Subcutaneous abdominal adipose tissue (tissue), 5 donors: ENCODE measurements around the gene PLD4.

Source experiments
- H3K27ac ChIP-seq: one replicate; pipeline ENCODE4 v1.7.0; 2013; ENCODE audit warnings: low read depth, mild to moderate bottlenecking, inconsistent platforms, low read length, moderate library complexity
- H3K27me3 ChIP-seq, 5 donors: one replicate each; pipeline ENCODE4 v1.7.0; 2013; ENCODE audit warnings: low read length in 5 of 5, inconsistent platforms in 1 of 5; ENCODE audit not compliant: control insufficient read depth in 5 of 5, insufficient read depth in 4 of 5
- H3K36me3 ChIP-seq, 5 donors: one replicate each; pipeline ENCODE4 v1.7.0; 2013; ENCODE audit warnings: low read length in 5 of 5; ENCODE audit not compliant: control insufficient read depth in 5 of 5, insufficient read depth in 5 of 5
- H3K4me1 ChIP-seq, 5 donors: one replicate each; pipeline ENCODE4 v1.7.0; 2013; ENCODE audit warnings: low read length in 5 of 5, mild to moderate bottlenecking in 3 of 5, moderate library complexity in 1 of 5; ENCODE audit not compliant: control insufficient read depth in 5 of 5, insufficient read depth in 5 of 5
- H3K4me3 ChIP-seq, 5 donors: one replicate each; pipeline ENCODE4 v1.7.0; 2013; ENCODE audit warnings: low read length in 5 of 5, low read depth in 1 of 5
- H3K9ac ChIP-seq, 5 donors: one replicate each; pipeline ENCODE4 v1.7.0; 2013; ENCODE audit warnings: low read length in 5 of 5, mild to moderate bottlenecking in 4 of 5, moderate library complexity in 3 of 5
- H3K9me3 ChIP-seq, 5 donors: one replicate each; pipeline ENCODE4 v1.7.0; 2013; ENCODE audit warnings: low read length in 5 of 5; ENCODE audit not compliant: control insufficient read depth in 5 of 5
- donor health status: healthy.
- donor health status: healthy.
- donor health status: healthy.
- donor health status: healthy.
- donor health status: healthy.

Gene PLD4, protein sequence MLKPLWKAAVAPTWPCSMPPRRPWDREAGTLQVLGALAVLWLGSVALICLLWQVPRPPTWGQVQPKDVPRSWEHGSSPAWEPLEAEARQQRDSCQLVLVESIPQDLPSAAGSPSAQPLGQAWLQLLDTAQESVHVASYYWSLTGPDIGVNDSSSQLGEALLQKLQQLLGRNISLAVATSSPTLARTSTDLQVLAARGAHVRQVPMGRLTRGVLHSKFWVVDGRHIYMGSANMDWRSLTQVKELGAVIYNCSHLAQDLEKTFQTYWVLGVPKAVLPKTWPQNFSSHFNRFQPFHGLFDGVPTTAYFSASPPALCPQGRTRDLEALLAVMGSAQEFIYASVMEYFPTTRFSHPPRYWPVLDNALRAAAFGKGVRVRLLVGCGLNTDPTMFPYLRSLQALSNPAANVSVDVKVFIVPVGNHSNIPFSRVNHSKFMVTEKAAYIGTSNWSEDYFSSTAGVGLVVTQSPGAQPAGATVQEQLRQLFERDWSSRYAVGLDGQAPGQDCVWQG

DNA sequence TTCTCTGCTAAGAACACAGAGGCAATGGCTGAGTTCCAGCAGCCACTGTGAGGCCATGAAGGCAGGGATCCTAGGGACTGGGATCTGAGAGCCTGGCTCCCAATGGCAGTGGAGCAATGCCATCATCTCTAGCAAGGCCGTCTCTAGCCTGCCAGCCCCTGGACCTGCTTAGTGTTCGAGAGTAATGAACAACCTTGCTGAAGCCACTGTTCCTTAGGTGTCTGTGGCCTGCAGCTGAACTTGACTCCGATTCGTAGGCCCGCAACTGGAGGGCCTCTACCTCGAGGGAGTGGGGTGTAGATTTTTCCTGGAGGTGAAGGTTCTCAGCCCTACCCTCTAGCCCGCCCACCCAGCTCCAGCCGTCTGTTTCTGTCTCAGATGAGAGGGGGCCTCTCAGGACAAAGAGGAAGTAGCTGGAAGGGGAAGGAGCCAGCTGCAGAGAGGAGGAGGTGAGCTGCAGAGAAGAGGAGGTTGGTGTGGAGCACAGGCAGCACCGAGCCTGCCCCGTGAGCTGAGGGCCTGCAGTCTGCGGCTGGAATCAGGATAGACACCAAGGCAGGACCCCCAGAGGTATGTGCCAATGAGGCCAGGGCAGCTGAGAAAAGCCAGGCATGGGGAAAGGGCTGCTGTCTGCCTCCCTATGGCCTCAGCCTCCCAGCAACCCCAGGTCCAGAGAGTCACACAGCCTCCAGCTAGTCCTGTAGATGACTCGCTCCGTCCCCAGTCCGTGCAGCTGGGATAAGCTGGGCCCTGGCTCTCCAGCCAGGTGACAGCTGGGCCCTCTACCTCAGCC lies at the start of gene PLD4:
Gene PLD4, plus strand, starts transcription at position 459 of the 793 bp plus-strand sequence. CDS start 2,262 bp downstream, outside the sequence.
- H3K36me3 ChIP-seq, result no peaks in the 10 kb centered on the region
- H3K9ac ChIP-seq, result no peak within 1 kb of the TSS
- H3K27me3 ChIP-seq, result peaks cover 11 to 26% (median 11%) of the 10 kb centered on the region in 5 donors
- H3K9me3 ChIP-seq, result peaks cover 0 to 10% (median 8%) of the 10 kb centered on the region in 5 donors
- peaks cover 0 to 28% (median 19%) of the 10 kb centered on the region in 5 donors for H3K4me1 ChIP-seq
- H3K27ac ChIP-seq, result no peak within 1 kb of the TSS
- peak within 1 kb of the TSS in 1 of 5 donors; percentile 37 for H3K4me3 ChIP-seq

DNA sequence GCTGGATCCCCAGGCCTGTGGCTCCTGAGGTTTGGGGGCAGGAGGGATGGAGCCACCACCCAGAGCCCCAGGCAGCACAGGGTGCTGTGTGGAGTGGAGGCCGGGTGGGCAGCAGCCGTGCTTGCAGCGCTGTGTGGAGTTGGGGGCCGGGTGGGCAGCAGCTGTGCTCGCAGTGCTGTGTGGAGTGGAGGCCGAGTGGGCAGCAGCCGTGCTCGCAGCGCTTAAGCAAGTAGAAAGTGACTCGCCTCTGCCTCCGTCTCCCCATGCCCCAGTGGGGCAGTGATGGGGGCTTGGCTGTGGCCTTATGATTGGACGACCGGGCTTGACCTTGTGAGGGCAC lies 49.3 kb upstream of the PLD4 start:
- Histone ChIP-seq H3K27me3 (no peaks in the 10 kb centered on the region), H3K4me3 (no peak overlapping the region), H3K27ac (no peak overlapping the region)

DNA sequence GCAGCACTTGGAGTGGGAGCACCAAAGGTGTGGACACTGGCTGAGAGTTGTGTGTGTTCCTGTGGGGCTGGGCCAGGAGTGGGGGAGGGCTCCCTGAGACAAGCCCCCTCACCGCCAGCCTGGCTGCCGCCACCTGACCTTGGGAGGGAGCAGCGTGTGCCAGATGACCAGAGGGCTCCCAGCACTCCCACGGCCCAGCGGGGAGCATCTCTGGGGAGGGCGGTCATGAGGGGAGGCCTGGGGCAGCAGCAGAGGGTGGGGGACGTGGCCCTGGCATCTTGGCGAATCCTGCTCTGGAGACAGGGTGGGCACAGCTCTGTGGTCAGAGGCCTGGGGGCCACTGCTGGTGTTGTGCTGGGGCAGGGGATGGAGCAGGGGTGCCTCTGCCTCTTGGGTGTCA lies 48.9 kb upstream of the PLD4 start:
- Histone ChIP-seq H3K9me3 (no peaks in the 10 kb centered on the region), H3K4me3 (no peak overlapping the region), H3K9ac (no peak overlapping the region), H3K27ac (no peak overlapping the region), H3K4me1 (peaks cover 0 to 29% (median 13%) of the 10 kb centered on the region in 5 donors), H3K27me3 (no peaks in the 10 kb centered on the region), H3K36me3 (peaks cover 0 to 29% (median 19%) of the 10 kb centered on the region in 5 donors)

More for the DNA sequence above, 49.3 kb upstream of the PLD4 start:
- Histone ChIP-seq H3K4me1 (peaks cover 0 to 29% (median 13%) of the 10 kb centered on the region in 5 donors), H3K9me3 (no peaks in the 10 kb centered on the region), H3K36me3 (peaks cover 0 to 24% (median 15%) of the 10 kb centered on the region in 5 donors), H3K9ac (no peak overlapping the region)

DNA sequence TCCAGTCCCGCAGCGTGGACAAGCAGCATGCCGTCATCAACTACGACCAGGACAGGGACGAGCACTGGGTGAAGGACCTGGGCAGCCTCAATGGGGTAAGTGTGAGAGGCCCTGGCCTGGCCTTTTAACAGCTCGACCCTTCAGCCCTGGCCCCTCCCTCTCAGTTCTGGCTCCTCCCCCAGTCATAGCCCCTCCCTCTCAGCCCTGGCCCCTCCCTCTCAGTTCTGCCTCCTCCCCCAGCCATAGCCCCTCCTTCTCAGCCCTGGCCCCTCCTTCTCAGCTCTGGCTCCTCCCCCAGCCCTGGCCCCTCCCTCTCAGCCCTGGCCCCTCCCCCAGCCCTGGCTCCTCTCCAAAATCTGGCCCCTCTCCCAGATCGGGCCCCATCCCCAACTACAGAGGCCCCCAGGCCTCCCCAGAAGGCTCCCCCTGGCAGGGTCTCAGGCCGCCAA lies 48.4 kb upstream of the PLD4 start:
- H3K4me1 ChIP-seq, result peaks cover 0 to 29% (median 13%) of the 10 kb centered on the region in 5 donors
- H3K27ac ChIP-seq, result no peak overlapping the region
- peaks cover 0 to 30% (median 22%) of the 10 kb centered on the region in 5 donors for H3K36me3 ChIP-seq
- H3K9ac ChIP-seq, result no peak overlapping the region
- no peaks in the 10 kb centered on the region for H3K27me3 ChIP-seq
- H3K9me3 ChIP-seq, result no peaks in the 10 kb centered on the region
- no peak overlapping the region for H3K4me3 ChIP-seq

DNA sequence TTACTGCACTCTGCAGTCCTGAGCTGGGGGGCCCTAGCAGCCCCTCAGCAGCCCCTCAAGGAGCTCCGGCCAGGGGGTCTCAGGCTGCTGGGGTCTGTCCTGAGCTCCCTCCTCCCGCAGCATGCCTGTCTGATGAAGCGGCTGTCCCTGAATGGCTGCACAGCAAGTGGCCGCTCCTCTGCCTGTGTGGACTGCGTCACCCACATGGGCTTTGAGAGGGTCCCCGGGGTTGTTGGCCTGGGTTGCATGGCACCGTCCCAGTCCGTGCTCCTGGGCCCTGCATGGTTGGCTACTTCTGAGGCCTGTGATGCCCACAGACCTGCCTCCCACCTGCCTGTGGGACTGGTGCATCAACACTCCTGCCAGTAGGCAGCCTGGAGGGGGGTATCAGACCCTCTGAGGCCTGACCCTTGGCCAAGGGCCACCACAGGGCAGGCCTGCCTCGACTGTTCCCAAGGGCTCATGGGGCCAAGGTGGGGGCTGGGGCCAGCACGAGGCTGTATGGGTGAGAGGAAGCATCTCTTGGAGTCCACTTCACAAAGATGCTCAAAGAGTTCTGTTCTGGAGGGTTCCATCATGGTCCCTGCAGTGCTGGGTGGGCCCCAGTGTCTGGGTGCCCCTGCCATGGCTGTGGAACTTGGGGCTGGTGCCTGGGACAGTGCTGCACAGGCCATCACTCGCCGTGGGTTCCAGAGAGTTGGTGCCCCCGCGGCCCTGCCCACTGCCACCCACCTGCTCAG lies 47.4 kb upstream of the PLD4 start:
- H3K4me1 ChIP-seq, result peaks cover 0 to 22% (median 13%) of the 10 kb centered on the region in 5 donors
- no peak overlapping the region for H3K9ac ChIP-seq
- H3K27me3 ChIP-seq, result no peaks in the 10 kb centered on the region
- H3K27ac ChIP-seq, result no peak overlapping the region
- H3K36me3 ChIP-seq, result peaks cover 0 to 30% (median 25%) of the 10 kb centered on the region in 5 donors
- no peak overlapping the region for H3K4me3 ChIP-seq
- H3K9me3 ChIP-seq, result no peaks in the 10 kb centered on the region

DNA sequence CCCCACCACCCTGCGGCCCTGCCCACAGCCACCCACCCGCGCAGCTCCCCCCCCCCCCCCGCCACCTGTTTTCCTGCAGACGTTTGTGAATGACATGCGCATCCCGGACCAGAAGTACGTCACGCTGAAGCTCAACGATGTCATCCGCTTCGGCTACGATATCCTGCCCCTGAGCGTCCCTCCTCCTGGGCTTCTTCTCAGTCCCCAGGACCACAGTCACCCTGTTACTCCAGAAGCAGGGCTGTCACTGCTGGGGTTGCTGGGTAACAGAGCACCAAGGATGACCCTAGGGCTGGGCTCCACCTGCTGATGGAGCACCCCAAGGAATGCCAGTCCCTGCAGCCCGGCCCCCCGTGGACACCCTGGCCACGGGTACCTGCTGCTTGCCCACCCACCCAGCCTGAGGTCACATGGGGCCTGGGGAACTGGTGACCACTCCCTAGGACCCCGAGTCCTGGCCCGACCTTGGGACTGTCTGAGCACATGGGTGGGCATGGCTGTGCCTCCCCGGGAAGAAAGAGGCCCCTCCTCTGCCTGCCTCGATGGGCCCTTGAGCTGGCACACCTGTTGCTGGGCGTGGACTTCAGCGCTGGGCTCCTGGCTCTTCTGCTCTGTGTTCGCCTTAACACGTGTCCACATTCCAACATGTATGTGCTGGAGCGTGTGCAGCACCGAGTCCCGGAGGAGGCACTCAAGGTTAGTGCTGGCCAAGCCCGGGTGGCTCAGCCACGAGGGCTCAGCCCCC lies 46.7 kb upstream of the PLD4 start:
- H3K36me3 ChIP-seq, result peaks cover 0 to 34% (median 26%) of the 10 kb centered on the region in 5 donors
- no peak overlapping the region for H3K4me3 ChIP-seq
- H3K27me3 ChIP-seq, result no peaks in the 10 kb centered on the region
- H3K4me1 ChIP-seq, result peaks cover 0 to 15% (median 5%) of the 10 kb centered on the region in 5 donors
- H3K9ac ChIP-seq, result no peak overlapping the region
- H3K9me3 ChIP-seq, result no peaks in the 10 kb centered on the region
- no peak overlapping the region for H3K27ac ChIP-seq

DNA sequence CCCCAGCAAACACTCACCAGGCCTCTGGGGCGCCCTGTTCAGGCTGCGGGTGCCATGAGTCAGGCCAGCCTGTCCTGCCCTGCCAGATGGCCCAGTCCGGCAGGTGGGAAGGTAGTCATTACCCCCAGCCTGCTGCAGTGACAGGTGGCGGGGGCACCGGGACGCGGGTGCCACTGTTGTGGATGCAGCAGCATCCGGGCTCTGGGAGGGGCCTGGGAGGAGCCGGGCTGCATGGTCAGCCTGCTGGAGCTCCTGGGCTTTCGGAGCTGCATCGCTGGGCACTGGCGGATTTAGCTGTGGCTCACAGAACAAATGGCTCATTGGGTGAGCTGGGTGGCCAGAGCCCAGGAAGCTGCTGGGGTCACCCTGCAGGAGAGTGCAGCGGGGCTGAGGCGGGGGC lies 46.1 kb upstream of the PLD4 start:
- Histone ChIP-seq H3K9me3 (no peaks in the 10 kb centered on the region), H3K4me3 (no peak overlapping the region), H3K36me3 (peaks cover 0 to 40% (median 32%) of the 10 kb centered on the region in 5 donors), H3K27ac (no peak overlapping the region), H3K27me3 (no peaks in the 10 kb centered on the region), H3K4me1 (peaks cover 0 to 9% (median 0%) of the 10 kb centered on the region in 5 donors), H3K9ac (no peak overlapping the region)

DNA sequence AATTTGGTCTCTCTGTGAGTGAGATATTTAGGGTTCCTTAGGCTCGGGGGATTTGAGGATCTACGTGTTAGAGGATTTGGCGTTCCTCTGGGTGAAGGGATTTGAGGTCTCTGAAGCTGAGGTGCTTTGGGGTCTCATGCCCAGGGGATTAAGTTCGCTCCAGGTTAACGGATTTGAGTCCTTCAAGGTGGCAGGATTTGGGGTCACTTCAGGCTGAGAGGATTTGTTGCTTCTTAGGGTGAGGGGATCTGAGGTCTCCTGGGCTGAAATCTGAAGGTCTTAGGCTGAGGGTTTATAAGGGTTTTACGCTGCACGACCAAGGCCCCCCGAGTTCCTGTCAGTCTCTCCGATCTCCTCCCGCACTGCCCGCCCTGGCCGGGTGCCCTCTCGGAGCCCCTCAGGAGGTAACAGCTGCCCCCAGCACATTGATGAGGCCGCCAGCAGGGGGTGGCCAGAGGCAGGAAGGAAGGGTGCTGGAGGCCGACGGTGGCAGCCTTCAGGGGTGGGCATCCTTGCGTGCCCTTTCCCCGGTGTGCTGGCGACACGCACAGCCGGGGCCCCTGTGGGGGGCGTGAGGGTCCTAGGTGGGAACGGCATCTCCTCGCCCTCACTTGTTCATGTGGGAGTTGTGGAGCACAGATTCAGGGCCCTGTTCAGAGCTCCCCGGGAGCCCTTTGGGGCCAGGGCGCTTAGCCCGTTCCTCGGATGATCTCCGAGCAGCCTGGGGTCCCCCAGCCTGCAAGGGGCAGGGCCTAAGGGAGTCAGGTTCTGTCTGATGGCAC lies 45.3 kb upstream of the PLD4 start:
- Histone ChIP-seq H3K27ac (no peak overlapping the region), H3K4me3 (no peak overlapping the region), H3K9me3 (no peaks in the 10 kb centered on the region), H3K36me3 (peaks cover 0 to 48% (median 34%) of the 10 kb centered on the region in 5 donors), H3K4me1 (peaks cover 0 to 6% (median 0%) of the 10 kb centered on the region in 5 donors), H3K9ac (no peak overlapping the region), H3K27me3 (no peaks in the 10 kb centered on the region)
